Endothelial cell (in vitro differentiated cells): ENCODE results near the gene PIH1D2. TPM values are rescaled to one million over a fixed set of nuclear protein-coding genes. Genes with fewer than 3 reads are reported as not detected.

Source experiments
- DNase-seq: peaks from one replicate; pipeline ENCODE4 v3.0.0; 2021; ENCODE audit warnings: low spot score
- H3K27ac Mint-ChIP-seq: one replicate; pipeline ENCODE4 v1.8.0; 2021; ENCODE audit warnings: mixed read lengths, inconsistent platforms; ENCODE audit not compliant: unreplicated experiment
- H3K27me3 Mint-ChIP-seq: one replicate; pipeline ENCODE4 v1.8.0; 2021; ENCODE audit warnings: mild to moderate bottlenecking, moderate library complexity, mixed read lengths, inconsistent platforms; ENCODE audit not compliant: unreplicated experiment
- H3K36me3 Mint-ChIP-seq: one replicate; pipeline ENCODE4 v1.8.0; 2021; ENCODE audit warnings: mild to moderate bottlenecking, low read depth, mixed read lengths, inconsistent platforms; ENCODE audit not compliant: unreplicated experiment
- H3K4me1 Mint-ChIP-seq: one replicate; pipeline ENCODE4 v1.8.0; 2021; ENCODE audit warnings: mild to moderate bottlenecking, mixed read lengths, inconsistent platforms; ENCODE audit not compliant: unreplicated experiment
- H3K4me3 Mint-ChIP-seq: one replicate; pipeline ENCODE4 v1.8.0; 2021; ENCODE audit warnings: mild to moderate bottlenecking, mixed read lengths, inconsistent platforms; ENCODE audit not compliant: unreplicated experiment
- H3K9me3 Mint-ChIP-seq: one replicate; pipeline ENCODE4 v1.8.0; 2021; ENCODE audit warnings: mixed read lengths, inconsistent platforms; ENCODE audit not compliant: unreplicated experiment
- total RNA-seq: library from RNA; stranded (reverse); fragmentation: NEBNext Ultra II Directional; extraction: Animal tissue kit (Norgen Biotek cat#: 25700); gene quantifications from one replicate; pipeline ENCODE4 v1.2.1, GENCODE V29; 2021; ENCODE audit not compliant: unreplicated experiment
- TF ChIP-seq, protein P1 (sequence below): fragments of 200-600 bp; sonication (generic); IDR thresholded peaks from one replicate; pipeline ENCODE4 v1.5.0; 2021; ENCODE audit warnings: antibody characterized with exemption; ENCODE audit not compliant: unreplicated experiment

Gene PIH1D2
- total RNA-seq, 1 donor from 2014 or later, result 2.5 TPM

DNA sequence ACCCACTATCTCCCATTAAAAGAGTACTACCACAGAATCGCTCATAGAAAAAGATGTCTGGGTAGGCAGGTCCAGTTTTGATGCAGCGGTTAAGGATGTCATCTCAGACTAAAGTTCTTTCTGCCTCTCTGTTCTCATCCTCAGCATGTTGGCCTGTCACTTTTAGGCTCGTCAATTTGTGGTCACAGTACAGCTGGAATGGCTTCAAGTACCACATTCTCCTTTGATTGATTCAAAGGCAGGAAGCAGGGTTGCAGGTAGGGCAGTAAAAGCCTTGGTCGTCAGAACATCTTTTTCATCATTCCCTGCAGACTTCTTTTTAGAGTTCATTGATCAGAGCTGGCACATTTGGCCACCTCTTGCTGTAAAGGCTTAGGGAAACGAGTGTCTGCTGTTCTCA lies 41.6 kb upstream of the PIH1D2 start:
- Mint-ChIP-seq H3K9me3 (no peaks in the 10 kb centered on the region), H3K4me1 (peaks cover 5% of the 10 kb centered on the region), H3K27me3 (no peaks in the 10 kb centered on the region), H3K36me3 (no peaks in the 10 kb centered on the region), H3K27ac (no peak overlapping the region), H3K4me3 (no peak overlapping the region)
- TF ChIP-seq, protein P1, sequence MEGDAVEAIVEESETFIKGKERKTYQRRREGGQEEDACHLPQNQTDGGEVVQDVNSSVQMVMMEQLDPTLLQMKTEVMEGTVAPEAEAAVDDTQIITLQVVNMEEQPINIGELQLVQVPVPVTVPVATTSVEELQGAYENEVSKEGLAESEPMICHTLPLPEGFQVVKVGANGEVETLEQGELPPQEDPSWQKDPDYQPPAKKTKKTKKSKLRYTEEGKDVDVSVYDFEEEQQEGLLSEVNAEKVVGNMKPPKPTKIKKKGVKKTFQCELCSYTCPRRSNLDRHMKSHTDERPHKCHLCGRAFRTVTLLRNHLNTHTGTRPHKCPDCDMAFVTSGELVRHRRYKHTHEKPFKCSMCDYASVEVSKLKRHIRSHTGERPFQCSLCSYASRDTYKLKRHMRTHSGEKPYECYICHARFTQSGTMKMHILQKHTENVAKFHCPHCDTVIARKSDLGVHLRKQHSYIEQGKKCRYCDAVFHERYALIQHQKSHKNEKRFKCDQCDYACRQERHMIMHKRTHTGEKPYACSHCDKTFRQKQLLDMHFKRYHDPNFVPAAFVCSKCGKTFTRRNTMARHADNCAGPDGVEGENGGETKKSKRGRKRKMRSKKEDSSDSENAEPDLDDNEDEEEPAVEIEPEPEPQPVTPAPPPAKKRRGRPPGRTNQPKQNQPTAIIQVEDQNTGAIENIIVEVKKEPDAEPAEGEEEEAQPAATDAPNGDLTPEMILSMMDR, result no peak
- no peak for DNase-seq

DNA sequence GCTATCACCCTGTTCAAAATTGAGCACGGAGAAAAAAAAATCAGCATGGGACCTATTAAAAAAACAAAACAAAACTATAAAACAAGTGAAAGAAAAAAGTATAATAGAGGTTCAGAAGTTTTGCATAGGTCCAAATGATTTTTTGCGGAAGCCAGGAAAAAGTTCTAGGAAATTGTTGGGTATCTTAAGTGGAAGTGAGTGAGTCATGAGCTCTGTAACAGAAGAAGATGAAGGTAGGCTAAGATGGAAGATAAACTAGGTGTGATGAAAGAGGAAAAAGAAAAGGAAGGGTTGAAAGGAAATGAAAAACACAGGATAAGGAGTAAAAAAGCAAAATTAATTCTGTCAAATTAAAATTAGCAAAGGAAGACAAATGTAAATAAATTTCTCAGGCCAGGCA lies 40.6 kb upstream of the PIH1D2 start:
- Mint-ChIP-seq H3K4me3 (no peak overlapping the region), H3K27me3 (no peaks in the 10 kb centered on the region), H3K36me3 (no peaks in the 10 kb centered on the region), H3K27ac (no peak overlapping the region), H3K4me1 (peaks cover 5% of the 10 kb centered on the region), H3K9me3 (no peaks in the 10 kb centered on the region)
- TF ChIP-seq, protein P1, result no peak
- no peak for DNase-seq

DNA sequence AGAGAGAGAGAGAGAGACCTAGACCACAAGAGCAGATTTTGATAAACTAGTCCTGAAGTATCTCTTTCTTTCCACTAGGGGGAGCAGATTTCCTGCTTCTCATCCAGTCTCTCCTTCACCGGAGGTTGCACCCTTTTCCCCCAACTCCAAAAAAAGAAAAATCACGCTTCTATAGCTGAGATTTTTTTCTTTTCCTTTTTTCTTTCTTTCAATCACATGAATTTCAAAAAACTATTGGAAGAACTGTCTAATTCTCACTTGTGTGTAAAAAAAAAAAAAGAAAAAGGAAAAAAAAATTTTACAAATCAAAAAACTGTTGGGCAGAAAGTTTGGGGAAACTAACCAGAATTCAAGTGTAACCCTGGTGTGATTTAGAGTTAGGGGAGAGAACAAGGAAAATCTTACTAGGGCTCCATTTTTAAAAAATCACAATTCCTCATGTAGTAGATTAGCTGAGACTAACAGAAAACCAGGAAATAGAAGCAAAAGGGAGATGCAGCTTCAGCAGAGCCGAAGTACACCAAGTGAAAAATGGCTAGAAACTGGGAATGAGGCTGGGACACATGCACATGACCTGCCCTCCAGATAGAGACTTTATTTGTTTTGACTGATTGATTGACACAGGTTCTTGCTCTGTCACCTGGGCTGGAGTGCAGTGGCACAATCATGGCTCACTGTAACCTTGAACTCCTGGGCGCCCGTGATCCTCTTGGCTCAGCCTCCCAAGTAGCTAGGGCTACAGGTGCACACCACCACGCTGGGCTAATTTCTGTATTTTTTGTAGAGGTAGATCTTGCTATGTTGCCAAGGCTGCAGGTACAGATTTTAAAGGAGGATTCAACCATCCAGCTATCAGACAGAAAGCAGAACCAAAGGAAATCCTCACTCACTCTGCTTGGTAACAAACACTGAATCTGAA lies 40.0 kb upstream of the PIH1D2 start:
- no peaks in the 10 kb centered on the region for H3K27me3 Mint-ChIP-seq
- DNase-seq, result no peak
- H3K4me3 Mint-ChIP-seq, result no peak overlapping the region
- H3K4me1 Mint-ChIP-seq, result peaks cover 5% of the 10 kb centered on the region
- no peak overlapping the region for H3K27ac Mint-ChIP-seq
- TF ChIP-seq, protein P1, result peak; percentile 73
- H3K9me3 Mint-ChIP-seq, result no peaks in the 10 kb centered on the region
- no peaks in the 10 kb centered on the region for H3K36me3 Mint-ChIP-seq

DNA sequence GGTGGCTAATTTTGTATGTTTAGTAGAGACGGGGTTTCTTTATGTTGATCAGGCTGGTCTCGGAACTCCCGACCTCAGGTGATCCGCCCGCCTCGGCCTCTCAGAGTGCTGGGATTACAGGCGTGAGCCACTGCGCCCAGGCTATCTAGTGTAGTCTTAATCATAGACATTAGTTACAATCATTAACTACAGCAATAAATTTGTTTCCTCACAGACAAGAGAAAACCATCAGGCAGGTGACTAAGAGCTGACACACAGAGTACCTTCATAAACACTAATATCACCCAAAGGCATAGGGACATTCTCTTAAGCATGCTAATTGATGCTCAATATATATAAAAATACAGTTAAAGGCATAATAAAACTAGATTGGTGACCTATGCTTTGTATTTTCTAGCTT lies 32.3 kb upstream of the PIH1D2 start:
- no peaks in the 10 kb centered on the region for H3K36me3 Mint-ChIP-seq
- no peak overlapping the region for H3K4me3 Mint-ChIP-seq
- no peaks in the 10 kb centered on the region for H3K27me3 Mint-ChIP-seq
- TF ChIP-seq, protein P1, result no peak
- H3K4me1 Mint-ChIP-seq, result no peaks in the 10 kb centered on the region
- no peak for DNase-seq
- H3K27ac Mint-ChIP-seq, result no peak overlapping the region
- H3K9me3 Mint-ChIP-seq, result no peaks in the 10 kb centered on the region

GRCh38 chr11:112103446-112103845 lies 29.6 kb upstream of the PIH1D2 start:
- H3K4me3 Mint-ChIP-seq, result no peak overlapping the region
- no peak for DNase-seq
- no peaks in the 10 kb centered on the region for H3K36me3 Mint-ChIP-seq
- TF ChIP-seq, protein P1, result no peak
- no peaks in the 10 kb centered on the region for H3K4me1 Mint-ChIP-seq
- H3K9me3 Mint-ChIP-seq, result no peaks in the 10 kb centered on the region
- H3K27ac Mint-ChIP-seq, result no peak overlapping the region
- H3K27me3 Mint-ChIP-seq, result no peaks in the 10 kb centered on the region
